SU-DHL-6 (cell line): ENCODE results near the gene SUMO4.

ENCODE experiments used
- H2AFZ ChIP-seq: fragments of 200-600 bp; sonication (generic); 2 replicates; pipeline ENCODE4 v1.6.1; 2014; ENCODE audit warnings: low read depth, mild to moderate bottlenecking, moderate library complexity, mixed read lengths, antibody characterized with exemption, low read length; ENCODE audit not compliant: severe bottlenecking
- H3F3A ChIP-seq: fragments of 200-600 bp; shearing (Covaris generic); 2 replicates; pipeline ENCODE4 v1.6.0; 2016; ENCODE audit warnings: antibody characterized with exemption, mild to moderate bottlenecking; ENCODE audit not compliant: insufficient read depth
- H3K27ac ChIP-seq: fragments of 200-600 bp; sonication (generic); 2 replicates; pipeline ENCODE4 v1.5.1; 2016; ENCODE audit warnings: low read depth, mild to moderate bottlenecking, low read length, moderate library complexity, mixed read lengths
- H3K27me3 ChIP-seq: fragments of 200-600 bp; sonication (generic), shearing (Covaris generic); 2 replicates; pipeline ENCODE4 v1.6.0; 2014; ENCODE audit warnings: mild to moderate bottlenecking, low read length
- H3K36me3 ChIP-seq: fragments of 200-600 bp; sonication (generic); 2 replicates; pipeline ENCODE4 v1.6.1; 2014; ENCODE audit warnings: mild to moderate bottlenecking, low read length, mixed read lengths
- H3K4me2 ChIP-seq: fragments of 300-600, 200-600 bp; shearing (Covaris generic), sonication (generic); 2 replicates; pipeline ENCODE4 v1.6.0; 2014; ENCODE audit warnings: low read length, low read depth, mild to moderate bottlenecking; ENCODE audit not compliant: poor library complexity, severe bottlenecking
- H3K4me3 ChIP-seq: fragments of 200-600 bp; sonication (generic); 2 replicates; pipeline ENCODE4 v1.5.1; 2014; ENCODE audit warnings: antibody characterized with exemption, low read length, mild to moderate bottlenecking, mixed read lengths; ENCODE audit not compliant: insufficient read depth, poor library complexity, severe bottlenecking
- H3K79me2 ChIP-seq: fragments of 200-600 bp; sonication (generic); 2 replicates; pipeline ENCODE4 v1.6.1; 2014; ENCODE audit warnings: mild to moderate bottlenecking, low read length, moderate library complexity; ENCODE audit not compliant: insufficient read depth
- H3K9ac ChIP-seq: fragments of 200-600 bp; sonication (generic); 2 replicates; pipeline ENCODE4 v1.7.0; 2014; ENCODE audit warnings: mild to moderate bottlenecking, low read length
- H3K9me2 ChIP-seq: fragments of 200-600 bp; sonication (generic); replicated peaks from 2 replicates; pipeline ENCODE4 v1.6.1; 2014; ENCODE audit warnings: low read length; ENCODE audit not compliant: insufficient read depth
- H3K9me3 ChIP-seq: fragments of 200-600 bp; sonication (generic); 2 replicates; pipeline ENCODE4 v1.6.1; 2014; ENCODE audit warnings: low read length, mixed read lengths; ENCODE audit not compliant: insufficient read depth
- H4K20me1 ChIP-seq: fragments of 200-600 bp; sonication (generic); 2 replicates; pipeline ENCODE4 v1.6.1; 2014; ENCODE audit warnings: low read depth, mild to moderate bottlenecking, antibody characterized with exemption, low read length, moderate library complexity, mixed read lengths
- EZH2phosphoT487 ChIP-seq: fragments of 200-600 bp; sonication (generic), shearing (Covaris generic); conservative IDR thresholded peaks from 2 replicates; pipeline ENCODE4 v1.6.1; 2018; ENCODE audit warnings: mild to moderate bottlenecking, antibody characterized with exemption, low read length, moderate library complexity, mixed read lengths
- TF ChIP-seq, protein P1 (sequence below): fragments of 200-600 bp; sonication (generic); IDR thresholded peaks from one replicate; pipeline ENCODE4 v1.5.1; 2017; ENCODE audit warnings: antibody characterized with exemption, mild to moderate bottlenecking, low read length, moderate library complexity; ENCODE audit not compliant: insufficient read depth, poor library complexity, severe bottlenecking

SUMO4 gene

DNA sequence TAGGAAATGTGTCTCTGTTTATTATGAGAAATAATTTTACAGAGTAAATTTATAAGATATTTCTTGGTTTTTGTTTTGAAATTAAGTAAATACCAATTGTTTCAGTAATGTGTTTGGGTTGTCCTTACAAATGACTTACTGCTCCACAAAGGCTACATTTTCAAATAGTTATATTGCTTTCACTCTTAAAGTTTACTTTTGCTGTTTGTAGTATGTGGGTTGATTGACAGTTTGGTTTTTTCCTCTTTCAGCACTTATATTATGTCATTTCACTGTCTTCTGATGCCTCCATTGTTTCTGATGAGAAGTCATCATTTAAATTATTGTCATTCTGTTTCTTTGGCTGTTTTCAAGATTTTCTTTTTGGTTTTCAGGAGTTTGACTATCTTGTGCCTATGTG, 34.9 kb upstream of the SUMO4 start:
- peaks cover 7% of the 10 kb centered on the region; the same call in 1 of the 2 replicates for H4K20me1 ChIP-seq
- H3K79me2 ChIP-seq = peaks cover 95% of the 10 kb centered on the region
- H3K4me3 ChIP-seq = no peak overlapping the region
- no peak overlapping the region for H2AFZ ChIP-seq
- no peaks in the 10 kb centered on the region; the same call in 1 of the 2 replicates for H3F3A ChIP-seq
- no peaks in the 10 kb centered on the region for H3K9me3 ChIP-seq
- H3K27me3 ChIP-seq = no peaks in the 10 kb centered on the region
- no peak overlapping the region for H3K27ac ChIP-seq
- TF ChIP-seq EZH2phosphoT487 = no peak
- H3K9me2 ChIP-seq = no peaks in the 10 kb centered on the region
- no peak overlapping the region for H3K4me2 ChIP-seq
- no peak overlapping the region for H3K9ac ChIP-seq
- H3K36me3 ChIP-seq = peaks cover 5% of the 10 kb centered on the region; the same call in 1 of the 2 replicates

DNA sequence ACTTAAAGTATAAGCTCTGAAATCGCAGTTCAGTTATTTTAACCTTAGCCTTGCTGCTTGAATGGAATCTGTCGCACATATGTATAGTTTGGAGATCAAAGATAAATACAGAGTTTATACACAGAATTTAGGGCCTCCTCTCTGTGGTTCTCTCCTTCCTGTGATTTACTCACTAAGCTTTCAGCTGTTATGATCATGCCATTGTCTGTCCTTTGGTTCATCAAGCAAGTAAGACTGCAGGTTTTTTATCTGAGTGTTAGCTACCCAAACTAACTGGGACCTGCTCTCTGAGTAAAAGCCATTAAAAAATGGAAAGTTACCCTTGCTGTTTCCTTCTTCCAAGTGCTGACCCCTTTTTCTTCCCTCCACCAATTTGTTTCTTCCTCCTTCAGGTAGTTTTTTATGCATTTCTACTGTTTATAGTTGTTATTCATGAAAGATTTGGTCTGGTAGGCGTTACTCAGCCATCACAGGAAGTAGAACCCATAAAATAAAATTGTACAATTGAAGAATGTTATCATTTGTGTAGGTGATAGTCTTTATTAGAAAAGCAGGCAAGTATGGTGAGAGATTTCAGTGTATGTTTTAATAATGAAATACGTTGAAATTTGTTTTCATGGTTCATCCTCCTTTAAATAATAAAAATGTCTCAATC, 33.7 kb upstream of the SUMO4 start:
- Histone ChIP-seq H3K79me2 (peaks cover 85% of the 10 kb centered on the region), H3K4me3 (no peak overlapping the region), H3K9me3 (no peaks in the 10 kb centered on the region), H3F3A (no peaks in the 10 kb centered on the region; the same call in 1 of the 2 replicates), H2AFZ (no peak overlapping the region), H3K36me3 (peaks cover 9% of the 10 kb centered on the region; the same call in 1 of the 2 replicates), H3K9me2 (no peaks in the 10 kb centered on the region), H4K20me1 (peaks cover 7% of the 10 kb centered on the region; the same call in 1 of the 2 replicates), H3K27me3 (no peaks in the 10 kb centered on the region), H3K9ac (no peak overlapping the region), H3K27ac (no peak overlapping the region), H3K4me2 (no peak overlapping the region)
- TF ChIP-seq, protein P1, sequence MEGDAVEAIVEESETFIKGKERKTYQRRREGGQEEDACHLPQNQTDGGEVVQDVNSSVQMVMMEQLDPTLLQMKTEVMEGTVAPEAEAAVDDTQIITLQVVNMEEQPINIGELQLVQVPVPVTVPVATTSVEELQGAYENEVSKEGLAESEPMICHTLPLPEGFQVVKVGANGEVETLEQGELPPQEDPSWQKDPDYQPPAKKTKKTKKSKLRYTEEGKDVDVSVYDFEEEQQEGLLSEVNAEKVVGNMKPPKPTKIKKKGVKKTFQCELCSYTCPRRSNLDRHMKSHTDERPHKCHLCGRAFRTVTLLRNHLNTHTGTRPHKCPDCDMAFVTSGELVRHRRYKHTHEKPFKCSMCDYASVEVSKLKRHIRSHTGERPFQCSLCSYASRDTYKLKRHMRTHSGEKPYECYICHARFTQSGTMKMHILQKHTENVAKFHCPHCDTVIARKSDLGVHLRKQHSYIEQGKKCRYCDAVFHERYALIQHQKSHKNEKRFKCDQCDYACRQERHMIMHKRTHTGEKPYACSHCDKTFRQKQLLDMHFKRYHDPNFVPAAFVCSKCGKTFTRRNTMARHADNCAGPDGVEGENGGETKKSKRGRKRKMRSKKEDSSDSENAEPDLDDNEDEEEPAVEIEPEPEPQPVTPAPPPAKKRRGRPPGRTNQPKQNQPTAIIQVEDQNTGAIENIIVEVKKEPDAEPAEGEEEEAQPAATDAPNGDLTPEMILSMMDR = no peak
- TF ChIP-seq EZH2phosphoT487 = no peak

DNA sequence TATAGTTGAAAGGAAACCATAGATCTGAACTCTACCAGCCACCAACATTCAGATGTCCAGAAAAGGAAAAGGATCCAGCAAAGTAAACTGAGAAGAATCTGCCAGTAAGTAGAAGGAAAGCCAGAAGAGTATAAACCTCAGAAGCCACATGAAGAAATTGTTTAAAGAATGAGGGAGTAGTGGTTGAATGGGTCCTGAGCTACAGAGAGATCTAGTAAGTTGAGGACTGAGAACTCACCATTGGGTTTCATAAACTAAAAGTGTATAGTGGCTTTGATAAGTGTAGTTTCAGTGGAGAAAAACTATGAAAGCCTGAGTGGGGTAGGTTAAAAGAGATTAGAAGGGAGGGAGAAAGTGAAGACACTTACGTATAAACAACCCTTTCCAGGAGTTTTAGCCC, 32.0 kb upstream of the SUMO4 start:
- Histone ChIP-seq H4K20me1 (peaks cover 7% of the 10 kb centered on the region), H3F3A (no peaks in the 10 kb centered on the region; the same call in 1 of the 2 replicates), H3K4me2 (no peak overlapping the region)

DNA sequence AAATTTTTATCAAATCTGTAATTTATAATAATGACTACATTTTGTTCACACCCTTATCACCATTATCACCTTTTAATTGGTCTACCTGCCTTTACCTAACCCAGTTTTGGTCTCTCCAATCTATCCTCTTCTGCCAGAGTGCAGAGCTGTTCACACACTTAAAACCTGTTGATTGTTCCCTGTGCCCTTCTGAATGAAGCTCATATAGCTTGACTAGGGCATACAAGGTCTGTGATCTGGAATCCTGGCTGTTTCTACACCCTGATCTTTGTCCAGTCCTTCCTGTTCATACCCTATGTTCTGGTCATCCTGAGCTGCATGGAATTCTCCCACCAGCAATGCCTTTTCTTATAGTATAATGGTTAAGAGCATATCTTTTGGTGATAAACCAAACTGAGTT, 28.9 kb upstream of the SUMO4 start:
- peaks cover 43% of the 10 kb centered on the region for H3K79me2 ChIP-seq

More for the DNA sequence above, 32.0 kb upstream of the SUMO4 start:
- Histone ChIP-seq H2AFZ (no peak overlapping the region), H3K9me2 (no peaks in the 10 kb centered on the region), H3K79me2 (peaks cover 68% of the 10 kb centered on the region), H3K9me3 (no peaks in the 10 kb centered on the region), H3K4me3 (no peak overlapping the region), H3K9ac (no peak overlapping the region), H3K36me3 (peaks cover 12% of the 10 kb centered on the region), H3K27ac (no peak overlapping the region), H3K27me3 (no peaks in the 10 kb centered on the region)
- no peak for TF ChIP-seq EZH2phosphoT487
- TF ChIP-seq, protein P1 = no peak

More for the DNA sequence above, 28.9 kb upstream of the SUMO4 start:
- H3F3A ChIP-seq = peaks cover 5% of the 10 kb centered on the region; the same call in 1 of the 2 replicates
- no peak overlapping the region for H3K27ac ChIP-seq
- H3K4me3 ChIP-seq = no peak overlapping the region
- no peaks in the 10 kb centered on the region for H3K27me3 ChIP-seq
- no peaks in the 10 kb centered on the region; the same call in 1 of the 2 replicates for H4K20me1 ChIP-seq
- no peaks in the 10 kb centered on the region for H3K9me2 ChIP-seq
- H3K4me2 ChIP-seq = no peak overlapping the region
- TF ChIP-seq, protein P1 = no peak
- TF ChIP-seq EZH2phosphoT487 = no peak
- H3K36me3 ChIP-seq = peaks cover 12% of the 10 kb centered on the region
- H3K9me3 ChIP-seq = no peaks in the 10 kb centered on the region
- H2AFZ ChIP-seq = no peak overlapping the region
- H3K9ac ChIP-seq = no peak overlapping the region
